NT2/D1 (cell line): ENCODE data around the gene TBPL2.

Source experiments
- SUZ12 ChIP-seq: IDR thresholded peaks from 2 replicates; pipeline ENCODE4 v1.6.1; 2011; ENCODE audit not compliant: insufficient read length, insufficient read depth; ENCODE audit errors: extremely low read depth
- ZNF274 ChIP-seq: IDR thresholded peaks from 2 replicates; pipeline ENCODE4 v1.6.1; 2011; ENCODE audit warnings: mild to moderate bottlenecking, low read depth, low read length

GRCh38 chr14:55482936-55483605 lies 42.7 kb upstream of the TBPL2 start:
- TF ChIP-seq SUZ12 = no peak
- no peak for TF ChIP-seq ZNF274
